ENCODE results near the gene HOXA2.

The HOXA2 gene

DNA sequence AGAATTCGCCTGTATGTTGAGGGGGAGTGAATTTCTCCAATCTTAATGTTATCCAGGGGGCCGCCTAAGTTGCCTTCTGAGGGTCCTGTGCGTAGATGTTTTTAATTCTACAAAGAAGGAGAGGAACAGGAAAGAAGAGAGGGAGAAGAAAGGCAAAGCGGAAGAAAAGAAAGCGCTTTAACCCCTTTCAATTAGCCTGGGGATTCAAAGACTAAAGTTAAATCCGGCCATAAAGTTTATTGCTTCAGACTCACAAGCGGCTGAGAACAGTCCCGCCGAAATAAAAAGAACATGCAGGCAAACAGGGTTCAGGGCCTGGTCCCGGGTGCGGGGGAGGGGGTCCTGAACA, 36.5 kb upstream of the HOXA2 start (continued):
- TF ChIP-seq, protein P1, sequence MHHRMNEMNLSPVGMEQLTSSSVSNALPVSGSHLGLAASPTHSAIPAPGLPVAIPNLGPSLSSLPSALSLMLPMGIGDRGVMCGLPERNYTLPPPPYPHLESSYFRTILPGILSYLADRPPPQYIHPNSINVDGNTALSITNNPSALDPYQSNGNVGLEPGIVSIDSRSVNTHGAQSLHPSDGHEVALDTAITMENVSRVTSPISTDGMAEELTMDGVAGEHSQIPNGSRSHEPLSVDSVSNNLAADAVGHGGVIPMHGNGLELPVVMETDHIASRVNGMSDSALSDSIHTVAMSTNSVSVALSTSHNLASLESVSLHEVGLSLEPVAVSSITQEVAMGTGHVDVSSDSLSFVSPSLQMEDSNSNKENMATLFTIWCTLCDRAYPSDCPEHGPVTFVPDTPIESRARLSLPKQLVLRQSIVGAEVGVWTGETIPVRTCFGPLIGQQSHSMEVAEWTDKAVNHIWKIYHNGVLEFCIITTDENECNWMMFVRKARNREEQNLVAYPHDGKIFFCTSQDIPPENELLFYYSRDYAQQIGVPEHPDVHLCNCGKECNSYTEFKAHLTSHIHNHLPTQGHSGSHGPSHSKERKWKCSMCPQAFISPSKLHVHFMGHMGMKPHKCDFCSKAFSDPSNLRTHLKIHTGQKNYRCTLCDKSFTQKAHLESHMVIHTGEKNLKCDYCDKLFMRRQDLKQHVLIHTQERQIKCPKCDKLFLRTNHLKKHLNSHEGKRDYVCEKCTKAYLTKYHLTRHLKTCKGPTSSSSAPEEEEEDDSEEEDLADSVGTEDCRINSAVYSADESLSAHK (tag by site-specific recombination; IDR thresholded peaks at IDR 0.05) = no peak

DNA sequence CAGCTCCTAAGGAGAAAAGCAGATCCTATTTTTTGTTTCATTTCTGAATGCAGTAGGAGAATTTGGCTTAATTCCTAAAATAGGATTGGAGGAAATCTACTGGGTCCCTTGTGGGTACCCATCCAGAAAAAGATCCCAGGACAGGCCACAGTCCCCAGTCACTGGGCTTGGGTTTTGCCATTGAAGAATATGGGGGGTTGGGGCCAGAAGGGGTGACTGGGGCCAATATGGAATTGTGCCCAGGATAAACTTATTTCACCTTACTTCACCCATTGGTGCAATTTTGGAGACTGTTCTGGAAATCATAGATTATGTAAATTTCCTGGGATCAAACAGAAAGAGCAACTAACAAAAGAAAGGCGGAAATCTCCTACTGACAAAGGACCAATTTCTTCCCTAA, 36.0 kb upstream of the HOXA2 start:
- H3K27ac ChIP-seq (ENCODE audit: extremely low read depth, low read depth, low read length) = peak overlapping the region; percentile 98; the same call in 1 of the 2 replicates
- TF ChIP-seq, protein P2, sequence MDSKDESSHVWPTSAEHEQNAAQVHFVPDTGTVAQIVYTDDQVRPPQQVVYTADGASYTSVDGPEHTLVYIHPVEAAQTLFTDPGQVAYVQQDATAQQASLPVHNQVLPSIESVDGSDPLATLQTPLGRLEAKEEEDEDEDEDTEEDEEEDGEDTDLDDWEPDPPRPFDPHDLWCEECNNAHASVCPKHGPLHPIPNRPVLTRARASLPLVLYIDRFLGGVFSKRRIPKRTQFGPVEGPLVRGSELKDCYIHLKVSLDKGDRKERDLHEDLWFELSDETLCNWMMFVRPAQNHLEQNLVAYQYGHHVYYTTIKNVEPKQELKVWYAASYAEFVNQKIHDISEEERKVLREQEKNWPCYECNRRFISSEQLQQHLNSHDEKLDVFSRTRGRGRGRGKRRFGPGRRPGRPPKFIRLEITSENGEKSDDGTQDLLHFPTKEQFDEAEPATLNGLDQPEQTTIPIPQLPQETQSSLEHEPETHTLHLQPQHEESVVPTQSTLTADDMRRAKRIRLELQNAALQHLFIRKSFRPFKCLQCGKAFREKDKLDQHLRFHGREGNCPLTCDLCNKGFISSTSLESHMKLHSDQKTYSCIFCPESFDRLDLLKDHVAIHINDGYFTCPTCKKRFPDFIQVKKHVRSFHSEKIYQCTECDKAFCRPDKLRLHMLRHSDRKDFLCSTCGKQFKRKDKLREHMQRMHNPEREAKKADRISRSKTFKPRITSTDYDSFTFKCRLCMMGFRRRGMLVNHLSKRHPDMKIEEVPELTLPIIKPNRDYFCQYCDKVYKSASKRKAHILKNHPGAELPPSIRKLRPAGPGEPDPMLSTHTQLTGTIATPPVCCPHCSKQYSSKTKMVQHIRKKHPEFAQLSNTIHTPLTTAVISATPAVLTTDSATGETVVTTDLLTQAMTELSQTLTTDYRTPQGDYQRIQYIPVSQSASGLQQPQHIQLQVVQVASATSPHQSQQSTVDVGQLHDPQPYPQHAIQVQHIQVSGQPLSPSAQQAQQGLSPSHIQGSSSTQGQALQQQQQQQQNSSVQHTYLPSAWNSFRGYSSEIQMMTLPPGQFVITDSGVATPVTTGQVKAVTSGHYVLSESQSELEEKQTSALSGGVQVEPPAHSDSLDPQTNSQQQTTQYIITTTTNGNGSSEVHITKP (tag by site-specific recombination; IDR thresholded peaks at IDR 0.05) = peak; percentile 78
- TF ChIP-seq KLF16 (tag by site-specific recombination; IDR thresholded peaks at IDR 0.05) = no peak

DNA sequence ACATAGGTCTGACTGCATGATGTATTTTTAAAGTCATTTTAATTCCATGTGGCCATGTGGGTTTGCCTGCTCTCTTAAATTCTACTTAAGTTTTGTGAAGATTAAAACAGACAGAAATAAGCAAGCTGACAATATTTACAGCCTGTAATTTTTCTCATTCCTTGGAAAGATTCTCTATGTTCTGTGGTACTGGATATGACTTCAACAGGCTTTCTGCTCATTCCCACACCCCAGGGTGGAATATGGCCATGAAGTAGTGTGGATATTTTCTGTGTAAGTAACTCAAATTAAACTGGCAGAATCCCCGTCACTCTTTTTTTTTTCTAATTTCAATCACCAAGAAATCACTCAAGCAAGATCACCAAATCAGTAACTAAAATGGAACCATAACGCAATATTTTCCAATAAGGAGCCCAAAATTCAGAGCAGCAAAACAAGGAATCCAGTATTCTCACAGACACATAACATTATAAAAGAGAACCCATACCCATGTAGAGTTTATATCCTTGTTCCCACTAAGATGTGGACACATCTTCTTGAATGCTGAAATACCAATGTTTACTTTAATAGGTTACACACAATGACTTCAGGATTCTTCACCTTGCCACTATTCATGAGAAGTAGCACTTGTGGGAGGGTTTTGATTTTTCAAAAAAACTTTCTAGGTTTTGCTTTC, 35.3 kb upstream of the HOXA2 start:
- Histone ChIP-seq H3K9me3 (ENCODE audit: control insufficient read depth, insufficient read depth, low read depth, low read length) (no peaks in the 10 kb centered on the region), H3K4me1 (ENCODE audit: control insufficient read depth, insufficient read depth, low read length) (peaks cover 47% of the 10 kb centered on the region), H3K4me3 (ENCODE audit: low read depth, low read length) (no peak overlapping the region), H3K27ac (ENCODE audit: extremely low read depth, low read depth, low read length) (peak overlapping the region; percentile 84; the same call in 1 of the 2 replicates), H3K36me3 (ENCODE audit: control insufficient read depth in 2 of 2, insufficient read depth in 1 of 2, low read length in 2 of 2) (peaks cover 0 to 27% of the 10 kb centered on the region in 2 experiments; a peak in 1 of 3 replicates)
- ChIA-PET POLR2A (no interaction called here), CTCF (interaction anchor here (0.6 to 0.7 kb wide), 3 partner anchors 25 to 1244 kb away, joined by 3 read pairs; no protein-coding TSS in a partner anchor)
- TF ChIP-seq, protein P3, sequence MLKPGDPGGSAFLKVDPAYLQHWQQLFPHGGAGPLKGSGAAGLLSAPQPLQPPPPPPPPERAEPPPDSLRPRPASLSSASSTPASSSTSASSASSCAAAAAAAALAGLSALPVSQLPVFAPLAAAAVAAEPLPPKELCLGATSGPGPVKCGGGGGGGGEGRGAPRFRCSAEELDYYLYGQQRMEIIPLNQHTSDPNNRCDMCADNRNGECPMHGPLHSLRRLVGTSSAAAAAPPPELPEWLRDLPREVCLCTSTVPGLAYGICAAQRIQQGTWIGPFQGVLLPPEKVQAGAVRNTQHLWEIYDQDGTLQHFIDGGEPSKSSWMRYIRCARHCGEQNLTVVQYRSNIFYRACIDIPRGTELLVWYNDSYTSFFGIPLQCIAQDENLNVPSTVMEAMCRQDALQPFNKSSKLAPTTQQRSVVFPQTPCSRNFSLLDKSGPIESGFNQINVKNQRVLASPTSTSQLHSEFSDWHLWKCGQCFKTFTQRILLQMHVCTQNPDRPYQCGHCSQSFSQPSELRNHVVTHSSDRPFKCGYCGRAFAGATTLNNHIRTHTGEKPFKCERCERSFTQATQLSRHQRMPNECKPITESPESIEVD (tag by site-specific recombination; IDR thresholded peaks at IDR 0.05) = peak; percentile 91
- TF ChIP-seq ZNF10 (tag by site-specific recombination; IDR thresholded peaks at IDR 0.05) (peak; percentile 58; the same call in 1 of the 2 replicates), ZNF112 (tag by site-specific recombination; IDR thresholded peaks at IDR 0.05) (no peak), ZNF600 (tag by site-specific recombination; IDR thresholded peaks at IDR 0.05) (peak; percentile 73; the same call in 1 of the 2 replicates), ZBTB20 (tag by site-specific recombination; IDR thresholded peaks at IDR 0.05) (peak; percentile 61), SCRT2 (tag by site-specific recombination; IDR thresholded peaks at IDR 0.05) (0 out of 2 replicates have a peak, but pooled peaks have one; percentile 35)
- TF ChIP-seq, protein P4, sequence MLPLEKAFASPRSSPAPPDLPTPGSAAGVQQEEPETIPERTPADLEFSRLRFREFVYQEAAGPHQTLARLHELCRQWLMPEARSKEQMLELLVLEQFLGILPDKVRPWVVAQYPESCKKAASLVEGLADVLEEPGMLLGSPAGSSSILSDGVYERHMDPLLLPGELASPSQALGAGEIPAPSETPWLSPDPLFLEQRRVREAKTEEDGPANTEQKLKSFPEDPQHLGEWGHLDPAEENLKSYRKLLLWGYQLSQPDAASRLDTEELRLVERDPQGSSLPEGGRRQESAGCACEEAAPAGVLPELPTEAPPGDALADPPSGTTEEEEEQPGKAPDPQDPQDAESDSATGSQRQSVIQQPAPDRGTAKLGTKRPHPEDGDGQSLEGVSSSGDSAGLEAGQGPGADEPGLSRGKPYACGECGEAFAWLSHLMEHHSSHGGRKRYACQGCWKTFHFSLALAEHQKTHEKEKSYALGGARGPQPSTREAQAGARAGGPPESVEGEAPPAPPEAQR (tag by site-specific recombination; IDR thresholded peaks at IDR 0.05) = no peak
- TF ChIP-seq, protein P5, sequence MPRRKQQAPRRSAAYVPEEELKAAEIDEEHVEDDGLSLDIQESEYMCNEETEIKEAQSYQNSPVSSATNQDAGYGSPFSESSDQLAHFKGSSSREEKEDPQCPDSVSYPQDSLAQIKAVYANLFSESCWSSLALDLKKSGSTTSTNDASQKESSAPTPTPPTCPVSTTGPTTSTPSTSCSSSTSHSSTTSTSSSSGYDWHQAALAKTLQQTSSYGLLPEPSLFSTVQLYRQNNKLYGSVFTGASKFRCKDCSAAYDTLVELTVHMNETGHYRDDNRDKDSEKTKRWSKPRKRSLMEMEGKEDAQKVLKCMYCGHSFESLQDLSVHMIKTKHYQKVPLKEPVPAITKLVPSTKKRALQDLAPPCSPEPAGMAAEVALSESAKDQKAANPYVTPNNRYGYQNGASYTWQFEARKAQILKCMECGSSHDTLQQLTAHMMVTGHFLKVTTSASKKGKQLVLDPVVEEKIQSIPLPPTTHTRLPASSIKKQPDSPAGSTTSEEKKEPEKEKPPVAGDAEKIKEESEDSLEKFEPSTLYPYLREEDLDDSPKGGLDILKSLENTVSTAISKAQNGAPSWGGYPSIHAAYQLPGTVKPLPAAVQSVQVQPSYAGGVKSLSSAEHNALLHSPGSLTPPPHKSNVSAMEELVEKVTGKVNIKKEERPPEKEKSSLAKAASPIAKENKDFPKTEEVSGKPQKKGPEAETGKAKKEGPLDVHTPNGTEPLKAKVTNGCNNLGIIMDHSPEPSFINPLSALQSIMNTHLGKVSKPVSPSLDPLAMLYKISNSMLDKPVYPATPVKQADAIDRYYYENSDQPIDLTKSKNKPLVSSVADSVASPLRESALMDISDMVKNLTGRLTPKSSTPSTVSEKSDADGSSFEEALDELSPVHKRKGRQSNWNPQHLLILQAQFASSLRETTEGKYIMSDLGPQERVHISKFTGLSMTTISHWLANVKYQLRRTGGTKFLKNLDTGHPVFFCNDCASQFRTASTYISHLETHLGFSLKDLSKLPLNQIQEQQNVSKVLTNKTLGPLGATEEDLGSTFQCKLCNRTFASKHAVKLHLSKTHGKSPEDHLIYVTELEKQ (tag by site-specific recombination; IDR thresholded peaks at IDR 0.05; ENCODE audit: borderline replicate concordance) = no peak

More for the DNA sequence above, 36.0 kb upstream of the HOXA2 start:
- Histone ChIP-seq H3K36me3 (ENCODE audit: control insufficient read depth in 2 of 2, insufficient read depth in 1 of 2, low read length in 2 of 2) (peaks cover 0 to 34% of the 10 kb centered on the region in 2 experiments; a peak in 1 of 3 replicates), H3K4me1 (ENCODE audit: control insufficient read depth, insufficient read depth, low read length) (peaks cover 42% of the 10 kb centered on the region), H3K9me3 (ENCODE audit: control insufficient read depth, insufficient read depth, low read depth, low read length) (no peaks in the 10 kb centered on the region), H3K4me3 (ENCODE audit: low read depth, low read length) (no peak overlapping the region)
- ChIA-PET POLR2A (no interaction called here), CTCF (interaction anchor here (0.6 kb wide), 1 partner anchor 10 kb away, joined by 3 read pairs; no protein-coding TSS in a partner anchor)

Measured in HEK293 (cell line).